Osteoblast (primary cell): ENCODE data around the gene ABHD13. TPM values are rescaled to one million over a fixed set of nuclear protein-coding genes. Genes with fewer than 3 reads are reported as not detected.

ENCODE experiments used
- DNase-seq: peaks from one replicate; pipeline ENCODE4 v3.0.0; 2011; ENCODE audit warnings: low spot score, mixed read lengths; ENCODE audit not compliant: insufficient read length; ENCODE audit errors: missing footprints
- H2AFZ ChIP-seq: 2 replicates; pipeline ENCODE4 v1.6.0; 2011; ENCODE audit warnings: mild to moderate bottlenecking, low read length
- H3K27ac ChIP-seq: 2 replicates; pipeline ENCODE4 v1.5.1; 2011; ENCODE audit warnings: mild to moderate bottlenecking, low read depth, low read length, moderate library complexity
- H3K27me3 ChIP-seq: 2 replicates; pipeline ENCODE4 v1.6.0; 2012; ENCODE audit warnings: mild to moderate bottlenecking, control low read depth, inconsistent platforms, low read length, moderate library complexity; ENCODE audit not compliant: insufficient read depth
- H3K36me3 ChIP-seq: 2 replicates; pipeline ENCODE4 v1.5.1; 2011; ENCODE audit warnings: mild to moderate bottlenecking, low read length, control low read depth, moderate library complexity; ENCODE audit not compliant: insufficient read depth
- H3K4me1 ChIP-seq: 2 replicates; pipeline ENCODE4 v1.5.1; 2011; ENCODE audit warnings: mild to moderate bottlenecking, low read length, control low read depth, moderate library complexity; ENCODE audit not compliant: insufficient read depth
- H3K4me2 ChIP-seq: 2 replicates; pipeline ENCODE4 v1.6.0; 2011; ENCODE audit warnings: mild to moderate bottlenecking, low read length; ENCODE audit not compliant: insufficient read depth
- H3K4me3 ChIP-seq: fragments of 200-600 bp; sonication (generic); 3 replicates; pipeline ENCODE4 v1.5.1; 2012; ENCODE audit warnings: mild to moderate bottlenecking, low read length, inconsistent platforms; ENCODE audit not compliant: insufficient read depth
- H3K79me2 ChIP-seq: 2 replicates; pipeline ENCODE4 v1.6.0; 2012; ENCODE audit warnings: mild to moderate bottlenecking, low read length, control low read depth, inconsistent platforms; ENCODE audit not compliant: insufficient read depth
- H3K9me3 ChIP-seq: 2 replicates; pipeline ENCODE4 v1.5.1; 2011; ENCODE audit warnings: low read depth, low read length, control low read depth
- H4K20me1 ChIP-seq: 2 replicates; pipeline ENCODE4 v1.6.0; 2012; ENCODE audit warnings: mild to moderate bottlenecking, low read length, control low read depth; ENCODE audit not compliant: insufficient read depth
- total RNA-seq: library from RNA; depleted of rRNA; stranded (reverse); fragments of >200 nt; gene quantifications from 2 replicates; pipeline ENCODE4 v1.2.3, GENCODE V29; 2012
- TF ChIP-seq, protein P1 (sequence below): IDR thresholded peaks from 2 replicates; pipeline ENCODE4 v1.5.1; 2011; ENCODE audit warnings: mild to moderate bottlenecking, low read depth, low read length, moderate library complexity; ENCODE audit errors: extremely low read depth

ABHD13 gene
- total RNA-seq, 1 donor: 8.7 TPM

DNA sequence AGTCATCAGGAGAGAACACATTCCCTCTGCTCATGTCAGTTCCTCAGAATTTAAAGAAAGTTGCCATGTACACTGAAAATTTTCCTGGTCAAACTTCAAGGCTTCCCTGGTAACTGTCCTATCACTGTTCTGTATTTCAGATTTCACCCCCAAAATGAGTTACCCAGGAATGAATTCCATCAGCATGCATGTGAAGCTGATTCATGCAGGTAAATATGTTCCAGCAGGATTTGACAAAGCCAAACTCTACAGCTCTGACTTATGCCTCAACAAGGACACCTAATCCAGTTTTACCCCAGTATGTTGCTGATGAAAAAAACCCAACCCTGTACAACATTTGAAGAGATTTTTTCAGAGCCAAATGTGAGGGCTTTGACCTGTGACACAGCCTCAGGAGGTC is 24.4 kb upstream of the ABHD13 start:
- H3K4me2 ChIP-seq: no peak overlapping the region
- TF ChIP-seq, protein P1, sequence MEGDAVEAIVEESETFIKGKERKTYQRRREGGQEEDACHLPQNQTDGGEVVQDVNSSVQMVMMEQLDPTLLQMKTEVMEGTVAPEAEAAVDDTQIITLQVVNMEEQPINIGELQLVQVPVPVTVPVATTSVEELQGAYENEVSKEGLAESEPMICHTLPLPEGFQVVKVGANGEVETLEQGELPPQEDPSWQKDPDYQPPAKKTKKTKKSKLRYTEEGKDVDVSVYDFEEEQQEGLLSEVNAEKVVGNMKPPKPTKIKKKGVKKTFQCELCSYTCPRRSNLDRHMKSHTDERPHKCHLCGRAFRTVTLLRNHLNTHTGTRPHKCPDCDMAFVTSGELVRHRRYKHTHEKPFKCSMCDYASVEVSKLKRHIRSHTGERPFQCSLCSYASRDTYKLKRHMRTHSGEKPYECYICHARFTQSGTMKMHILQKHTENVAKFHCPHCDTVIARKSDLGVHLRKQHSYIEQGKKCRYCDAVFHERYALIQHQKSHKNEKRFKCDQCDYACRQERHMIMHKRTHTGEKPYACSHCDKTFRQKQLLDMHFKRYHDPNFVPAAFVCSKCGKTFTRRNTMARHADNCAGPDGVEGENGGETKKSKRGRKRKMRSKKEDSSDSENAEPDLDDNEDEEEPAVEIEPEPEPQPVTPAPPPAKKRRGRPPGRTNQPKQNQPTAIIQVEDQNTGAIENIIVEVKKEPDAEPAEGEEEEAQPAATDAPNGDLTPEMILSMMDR: no peak
- no peaks in the 10 kb centered on the region for H3K4me1 ChIP-seq
- peaks cover 6% of the 10 kb centered on the region for H3K9me3 ChIP-seq
- no peak for DNase-seq
- no peak overlapping the region for H3K4me3 ChIP-seq
- H3K27me3 ChIP-seq: no peaks in the 10 kb centered on the region
- H3K79me2 ChIP-seq: no peaks in the 10 kb centered on the region
- H2AFZ ChIP-seq: no peak overlapping the region
- H4K20me1 ChIP-seq: no peaks in the 10 kb centered on the region
- no peaks in the 10 kb centered on the region for H3K36me3 ChIP-seq
- no peak overlapping the region for H3K27ac ChIP-seq

DNA sequence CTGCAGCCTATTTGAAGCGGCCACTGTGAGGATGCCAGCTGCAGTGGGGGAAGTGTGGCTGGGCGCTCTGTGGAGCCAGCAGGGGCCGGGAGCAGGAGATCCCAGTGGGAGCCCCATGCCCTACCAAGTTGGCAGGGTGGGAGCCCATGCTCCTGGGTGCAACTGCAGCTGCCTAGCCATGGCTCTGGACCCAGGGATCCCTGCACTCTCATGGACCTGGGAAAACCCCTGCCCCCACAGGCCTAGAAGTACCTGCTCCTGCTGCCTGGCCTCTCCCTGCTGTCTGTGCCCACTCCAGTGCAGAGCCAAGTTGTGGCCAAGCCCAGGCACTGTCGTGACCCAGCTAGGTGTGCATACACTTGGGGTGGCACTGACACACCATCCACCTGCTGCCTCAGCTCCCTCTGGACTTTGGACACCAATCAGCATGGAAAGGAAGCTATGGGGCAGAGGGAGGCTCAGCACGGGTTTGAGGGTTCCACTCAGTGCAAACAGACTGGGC is 23.7 kb upstream of the ABHD13 start:
- H4K20me1 ChIP-seq: no peaks in the 10 kb centered on the region
- H3K27ac ChIP-seq: no peak overlapping the region
- H3K4me3 ChIP-seq: no peak overlapping the region
- H2AFZ ChIP-seq: no peak overlapping the region
- no peak overlapping the region for H3K4me2 ChIP-seq
- TF ChIP-seq, protein P1: no peak
- no peaks in the 10 kb centered on the region for H3K36me3 ChIP-seq
- H3K4me1 ChIP-seq: no peaks in the 10 kb centered on the region
- peaks cover 6% of the 10 kb centered on the region for H3K9me3 ChIP-seq
- DNase-seq: no peak
- H3K27me3 ChIP-seq: no peaks in the 10 kb centered on the region
- no peaks in the 10 kb centered on the region for H3K79me2 ChIP-seq

DNA sequence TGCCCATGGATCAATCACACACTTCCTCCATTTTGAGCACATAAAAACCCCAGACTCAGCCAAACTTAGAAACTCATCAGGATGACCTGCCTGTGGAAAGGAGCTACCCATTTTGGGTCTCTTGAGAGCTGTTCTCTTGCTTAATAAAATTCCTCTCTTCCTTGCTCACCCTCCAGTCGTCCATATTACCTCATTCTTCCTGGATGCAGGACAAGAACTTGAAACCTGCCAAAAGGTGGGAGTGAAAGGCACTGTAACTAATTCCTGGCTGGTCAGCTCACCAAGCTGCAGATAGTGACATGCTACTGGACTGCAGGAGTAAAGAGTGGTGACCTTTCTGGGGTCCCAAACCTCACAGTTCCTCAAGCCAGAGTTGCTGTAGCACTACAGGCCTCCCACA is 23.0 kb upstream of the ABHD13 start:
- no peaks in the 10 kb centered on the region for H3K36me3 ChIP-seq
- no peaks in the 10 kb centered on the region for H4K20me1 ChIP-seq
- H3K27ac ChIP-seq: no peak overlapping the region
- H3K4me1 ChIP-seq: no peaks in the 10 kb centered on the region
- H3K27me3 ChIP-seq: no peaks in the 10 kb centered on the region
- H2AFZ ChIP-seq: no peak overlapping the region
- DNase-seq: no peak
- no peak overlapping the region for H3K4me2 ChIP-seq
- TF ChIP-seq, protein P1: no peak
- H3K9me3 ChIP-seq: peaks cover 6% of the 10 kb centered on the region
- no peak overlapping the region for H3K4me3 ChIP-seq
- H3K79me2 ChIP-seq: no peaks in the 10 kb centered on the region

DNA sequence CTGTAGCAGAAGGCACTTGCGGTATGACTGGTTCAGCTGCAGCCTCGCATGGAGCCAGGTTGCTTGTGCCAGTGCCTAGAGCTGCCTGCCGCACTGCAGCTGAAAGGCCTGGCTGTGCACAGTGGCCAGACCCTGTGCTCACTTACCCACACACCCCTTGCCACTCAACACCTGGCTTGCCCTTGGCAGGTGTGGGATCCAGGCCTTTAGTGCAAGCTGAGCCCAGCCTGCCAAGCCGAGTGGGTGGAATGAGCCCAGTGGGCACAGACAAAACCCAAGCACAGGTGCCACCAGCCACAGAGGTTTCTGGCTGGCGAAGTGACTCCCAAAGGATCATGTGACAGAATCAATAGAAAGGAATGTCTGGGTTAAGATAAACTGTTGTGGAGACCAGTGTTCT is 22.3 kb upstream of the ABHD13 start:
- TF ChIP-seq, protein P1: no peak
- no peaks in the 10 kb centered on the region for H3K27me3 ChIP-seq
- no peaks in the 10 kb centered on the region for H3K36me3 ChIP-seq

More for the DNA sequence above, 22.3 kb upstream of the ABHD13 start:
- Histone ChIP-seq H3K4me2 (no peak overlapping the region), H3K79me2 (no peaks in the 10 kb centered on the region), H4K20me1 (no peaks in the 10 kb centered on the region), H3K9me3 (peaks cover 6% of the 10 kb centered on the region), H3K27ac (no peak overlapping the region), H3K4me3 (no peak overlapping the region), H2AFZ (no peak overlapping the region), H3K4me1 (no peaks in the 10 kb centered on the region)
- DNase-seq: no peak
